Fibroblast of the conjunctiva (primary cell): Measurements from ENCODE around the gene CACNB1.
A peak's percentile ranks its signal among the peaks of the same experiment; 100 is the strongest.

Experiments
- DNase-seq: peaks from one replicate; pipeline ENCODE4 v3.0.0-alpha.2; 2010; ENCODE audit warnings: low read depth

CACNB1 gene

GRCh38 chr17:39200957-39201510 lies 3.6 kb upstream of the CACNB1 start:
- no peak for DNase-seq

- no peak for DNase-seq
Measured at GRCh38 chr17:39200070-39200879, 2.8 kb upstream of the CACNB1 start, which contains the start of gene RPL19. Gene RPL19 (plus strand): TSS chr17:39200283. CDS start chr17:39200345, 62 bp downstream.

- DNase-seq: peak; percentile 92
Measured at GRCh38 chr17:39199820-39200069, 2.3 kb upstream of the CACNB1 start.

GRCh38 chr17:39198186-39198566 lies 707 bp upstream of the CACNB1 start:
- no peak for DNase-seq

GRCh38 chr17:39196808-39197291 lies 619 bp downstream of the CACNB1 start:
- DNase-seq: no peak

- no peak for DNase-seq
Measured at GRCh38 chr17:39196241-39196807, 1.1 kb downstream of the CACNB1 start.

- no peak for DNase-seq
Measured at GRCh38 chr17:39195568-39196160, 1.8 kb downstream of the CACNB1 start.

- DNase-seq: no peak
Measured at GRCh38 chr17:39194985-39195524, 2.4 kb downstream of the CACNB1 start.

- no peak for DNase-seq
Measured at GRCh38 chr17:39194089-39194984, 3.1 kb downstream of the CACNB1 start.

- no peak for DNase-seq
Measured at GRCh38 chr17:39193346-39193745, 4.1 kb downstream of the CACNB1 start.

GRCh38 chr17:39192901-39193300 lies 4.6 kb downstream of the CACNB1 start:
- DNase-seq: no peak

GRCh38 chr17:39191750-39192510 lies 5.5 kb downstream of the CACNB1 start:
- no peak for DNase-seq

GRCh38 chr17:39187152-39187830 lies 10.2 kb downstream of the CACNB1 start:
- no peak for DNase-seq

- DNase-seq: no peak
Measured at GRCh38 chr17:39186481-39187002, 10.9 kb downstream of the CACNB1 start.

- DNase-seq: no peak
Measured at GRCh38 chr17:39183720-39184119, 13.7 kb downstream of the CACNB1 start.

- DNase-seq: no peak
Measured at GRCh38 chr17:39183045-39183444, 14.4 kb downstream of the CACNB1 start.

GRCh38 chr17:39181303-39181702 lies 16.2 kb downstream of the CACNB1 start:
- DNase-seq: no peak

- no peak for DNase-seq
Measured at GRCh38 chr17:39178536-39178935, 18.9 kb downstream of the CACNB1 start.

- DNase-seq: no peak
Measured at GRCh38 chr17:39177256-39177655, 20.2 kb downstream of the CACNB1 start.

GRCh38 chr17:39175695-39176093 lies 21.8 kb downstream of the CACNB1 start:
- DNase-seq: no peak
